Naive B cell (primary cell): ENCODE data around the gene PRCD. TPM values are rescaled to one million over a fixed set of nuclear protein-coding genes. Genes with fewer than 3 reads are reported as not detected.
"Not testable (repeated sequence)": the region's sequence is repeated elsewhere in the genome, so short reads cannot be mapped to it uniquely, and the experiment has no call there.

Experiments used
- ATAC-seq, 2 donors: fragments of 150-1000 bp; cut with Tn5 transposase; 2 replicates each; pipeline ENCODE4 v1.10.0; 2021; ENCODE audit warnings: low read depth in 2 of 2, mild to moderate bottlenecking in 2 of 2, moderate library complexity in 2 of 2
- DNase-seq: peaks from one replicate; pipeline ENCODE4 v3.0.0; 2022
- H3K27ac Mint-ChIP-seq, 6 donors: one replicate each; pipeline ENCODE4 v1.8.0; 2020 to 2022; ENCODE audit warnings: mild to moderate bottlenecking in 6 of 6, mixed read lengths in 6 of 6, moderate library complexity in 5 of 6, inconsistent platforms in 2 of 6
- H3K27me3 Mint-ChIP-seq, 3 donors: one replicate each; pipeline ENCODE4 v1.8.0; 2021 to 2022; ENCODE audit warnings: mixed read lengths in 3 of 3, mild to moderate bottlenecking in 1 of 3
- H3K36me3 Mint-ChIP-seq, 2 donors: one replicate each; pipeline ENCODE4 v1.8.0; 2020 to 2022; ENCODE audit warnings: mixed read lengths in 2 of 2, inconsistent platforms in 1 of 2, mild to moderate bottlenecking in 1 of 2
- H3K4me1 Mint-ChIP-seq, 3 donors: one replicate each; pipeline ENCODE4 v1.8.0; 2020 to 2022; ENCODE audit warnings: mixed read lengths in 3 of 3, inconsistent platforms in 1 of 3, mild to moderate bottlenecking in 1 of 3, moderate library complexity in 1 of 3
- H3K4me3 Mint-ChIP-seq, 8 donors: one replicate each; pipeline ENCODE4 v1.8.0; 2020 to 2022; ENCODE audit warnings: mild to moderate bottlenecking in 8 of 8, mixed read lengths in 8 of 8, moderate library complexity in 8 of 8, inconsistent platforms in 2 of 8
- H3K9me3 Mint-ChIP-seq, 7 donors: one replicate each; pipeline ENCODE4 v1.8.0; 2020 to 2022; ENCODE audit warnings: mixed read lengths in 7 of 7, mild to moderate bottlenecking in 5 of 7, inconsistent platforms in 2 of 7, moderate library complexity in 1 of 7
- polyA plus RNA-seq, 6 donors: library from polyadenylated mRNA; unstranded; fragments of 300-500 nt; fragmentation: Illumina TruSeq; gene quantifications; one replicate each; pipeline ENCODE4 v1.2.3, GENCODE V29; 2021; ENCODE audit warnings: low read depth in 6 of 6

PRCD gene
- polyA plus RNA-seq, 6 donors from 2014 or later = 21.6 to 54.4 (median 34.3) TPM

DNA sequence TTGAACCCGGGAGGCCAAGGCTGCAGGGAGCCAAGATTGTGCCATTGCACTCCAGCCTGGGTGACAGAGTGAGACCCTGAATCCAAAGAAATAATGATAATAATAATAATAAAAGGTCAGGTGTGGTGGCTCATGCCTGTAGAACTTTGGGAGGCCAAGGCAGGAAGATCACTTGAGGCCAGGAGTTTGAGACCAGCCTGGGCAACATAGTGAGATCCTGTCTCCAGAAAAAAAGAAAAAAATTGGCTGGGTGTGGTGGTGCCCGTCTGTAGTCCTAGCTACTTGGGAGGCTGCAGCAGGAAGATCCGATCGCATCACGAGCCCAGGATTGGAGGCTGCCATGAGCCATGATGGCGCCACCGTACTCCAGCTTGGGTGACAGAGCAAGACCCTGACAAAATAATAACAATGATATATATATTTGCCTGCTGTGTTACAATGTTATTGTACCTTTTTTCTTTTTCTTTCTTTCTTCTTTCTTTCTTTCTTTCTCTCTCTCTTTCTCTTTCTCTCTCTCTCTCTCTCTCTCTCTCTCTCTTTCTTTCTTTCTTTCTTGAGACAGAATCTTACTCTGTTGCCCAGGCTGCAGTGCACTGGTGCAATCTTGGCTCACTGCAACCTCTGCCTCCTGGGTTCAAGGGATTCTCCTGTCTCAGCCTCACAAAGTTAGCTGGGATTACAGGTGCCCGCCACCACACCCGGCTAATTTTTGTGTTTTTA, 6.0 kb upstream of the PRCD start:
- not testable (repeated sequence) for H3K4me3 Mint-ChIP-seq
- Mint-ChIP-seq H3K27me3 (peaks cover 4 to 22% (median 5%) of the 10 kb centered on the region in 3 donors), H3K27ac (peak overlapping the region in 1 of 6 donors; percentile 50)

GRCh38 chr17:76534831-76535732, 4.8 kb upstream of the PRCD start:
- Mint-ChIP-seq H3K4me3 (peak overlapping the region in 1 of 8 donors; percentile 12), H3K4me1 (peaks cover 25 to 46% (median 34%) of the 10 kb centered on the region in 3 donors), H3K9me3 (no peaks in the 10 kb centered on the region), H3K36me3 (peaks cover 0 to 3% of the 10 kb centered on the region in 2 donors), H3K27ac (peak overlapping the region in 2 of 6 donors; percentile 37 to 74), H3K27me3 (peaks cover 13 to 32% (median 14%) of the 10 kb centered on the region in 3 donors)
- DNase-seq = no peak
- ATAC-seq = no peak

More for the DNA sequence above, 6.0 kb upstream of the PRCD start:
- not testable (repeated sequence) for ATAC-seq, DNase-seq, H3K36me3 Mint-ChIP-seq, H3K9me3 Mint-ChIP-seq
- peaks cover 27 to 46% (median 31%) of the 10 kb centered on the region in 3 donors for H3K4me1 Mint-ChIP-seq

DNA sequence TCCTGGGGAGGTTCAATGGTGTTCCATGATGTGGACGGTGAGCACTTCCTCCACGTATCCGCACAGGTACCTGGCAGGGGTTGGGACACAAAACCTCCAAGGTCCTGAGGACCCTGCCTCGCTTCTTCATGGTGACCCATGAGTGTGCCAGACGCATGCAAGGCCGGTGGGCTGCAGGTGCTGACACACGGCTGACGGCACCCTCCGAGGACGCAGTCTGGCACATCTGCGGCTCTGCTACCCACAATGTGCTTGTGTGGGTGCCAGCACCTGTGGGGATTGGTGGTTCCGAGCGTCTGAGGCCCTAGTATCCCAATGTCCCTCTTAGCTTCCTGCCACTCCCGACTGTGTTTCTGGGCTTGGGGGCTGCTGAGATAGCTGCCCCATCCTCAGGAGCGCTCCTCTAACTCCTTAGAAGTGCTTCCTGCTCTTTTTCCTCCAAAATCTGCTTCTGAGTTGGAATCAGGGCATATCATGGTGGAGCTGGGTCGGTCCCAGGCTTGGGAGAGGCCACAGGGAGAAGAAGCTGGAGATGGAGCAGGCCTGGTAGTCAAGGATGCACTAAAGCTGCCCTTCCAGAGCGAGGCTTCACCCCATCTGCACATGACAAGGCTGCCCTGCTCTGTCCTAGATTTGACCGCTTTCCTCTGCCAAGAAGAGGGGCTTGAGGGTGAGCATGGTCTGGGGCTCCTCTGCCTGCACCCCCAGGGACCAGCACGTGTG, 3.9 kb upstream of the PRCD start:
- peak overlapping the region in 1 of 6 donors; percentile 74 for H3K27ac Mint-ChIP-seq
- DNase-seq (no peak), ATAC-seq (no peak)
- peaks cover 26 to 48% (median 37%) of the 10 kb centered on the region in 3 donors for H3K4me1 Mint-ChIP-seq
- no peaks in the 10 kb centered on the region for H3K9me3 Mint-ChIP-seq
- peaks cover 0 to 3% of the 10 kb centered on the region in 2 donors for H3K36me3 Mint-ChIP-seq
- peak overlapping the region in 2 of 8 donors; percentile 4 to 33 for H3K4me3 Mint-ChIP-seq
- H3K27me3 Mint-ChIP-seq = peaks cover 13 to 40% (median 14%) of the 10 kb centered on the region in 3 donors

GRCh38 chr17:76536511-76537287, 3.1 kb upstream of the PRCD start:
- H3K27me3 Mint-ChIP-seq = peaks cover 14 to 42% (median 14%) of the 10 kb centered on the region in 3 donors
- peaks cover 23 to 48% (median 36%) of the 10 kb centered on the region in 3 donors for H3K4me1 Mint-ChIP-seq
- peak overlapping the region; percentile 6 to 82 (median 67) for H3K4me3 Mint-ChIP-seq
- DNase-seq (no peak), ATAC-seq (no peak)
- H3K27ac Mint-ChIP-seq = no peak overlapping the region
- H3K36me3 Mint-ChIP-seq = peaks cover 0 to 3% of the 10 kb centered on the region in 2 donors
- no peaks in the 10 kb centered on the region for H3K9me3 Mint-ChIP-seq

- DNase-seq = no peak
- H3K27ac Mint-ChIP-seq = no peak overlapping the region
- H3K9me3 Mint-ChIP-seq = no peaks in the 10 kb centered on the region
- H3K4me1 Mint-ChIP-seq = peaks cover 19 to 42% (median 30%) of the 10 kb centered on the region in 3 donors
- peaks cover 3 to 4% of the 10 kb centered on the region in 2 donors for H3K36me3 Mint-ChIP-seq
- peak; percentile 28 to 32 for ATAC-seq
- peaks cover 18 to 46% (median 20%) of the 10 kb centered on the region in 3 donors for H3K27me3 Mint-ChIP-seq
- H3K4me3 Mint-ChIP-seq = peak overlapping the region in 7 of 8 donors; percentile 33 to 73 (median 63)
Observed at GRCh38 chr17:76537288-76537577, 2.6 kb upstream of the PRCD start.

DNA sequence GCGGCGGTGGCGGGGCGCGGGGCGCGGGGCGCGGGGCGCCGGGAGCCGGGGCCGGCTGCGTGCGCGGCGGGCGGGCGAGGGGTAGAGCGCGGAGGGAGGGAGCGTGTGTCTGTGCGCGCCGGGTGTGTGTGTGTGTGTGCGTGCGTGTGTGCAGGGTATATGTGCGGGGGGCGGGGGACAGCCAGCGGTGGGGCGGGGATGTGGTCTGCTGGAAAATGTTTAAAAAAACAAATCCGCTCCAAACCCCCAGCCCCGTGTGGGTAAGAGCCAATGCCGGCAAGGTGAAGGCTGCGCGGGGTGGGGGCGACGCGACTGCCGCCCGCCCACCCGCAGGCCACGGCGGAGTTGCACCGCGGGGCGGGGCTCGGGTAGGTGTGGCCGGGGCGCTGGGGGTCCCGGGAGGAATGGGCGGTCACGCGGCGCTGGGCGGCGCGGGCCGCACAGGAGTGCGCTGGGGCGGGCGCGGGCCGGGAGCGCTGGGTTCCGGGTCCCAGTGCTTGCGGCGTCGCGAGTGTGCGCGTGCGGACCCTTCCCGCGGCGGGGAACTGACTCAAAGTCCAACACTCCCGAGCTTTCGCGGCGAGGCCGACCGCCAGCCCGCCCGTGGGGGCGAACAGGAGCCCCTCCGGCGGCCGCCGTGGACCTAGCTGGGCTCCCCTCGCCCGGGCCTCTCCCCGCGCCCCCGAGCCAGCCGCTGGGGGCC, 2.1 kb upstream of the PRCD start, which contains the start of gene CYGB:
CYGB (minus strand) TSS at position 132 of the 703 bp plus-strand sequence. CDS start 167 bp downstream, outside the sequence.
- no peak for DNase-seq

GRCh38 chr17:76538281-76538931, 1.4 kb upstream of the PRCD start:
- peaks cover 18 to 54% (median 27%) of the 10 kb centered on the region in 3 donors for H3K27me3 Mint-ChIP-seq

More for the DNA sequence above, 2.1 kb upstream of the PRCD start, which contains the start of gene CYGB:
- Mint-ChIP-seq H3K4me1 (peaks cover 19 to 42% (median 29%) of the 10 kb centered on the region in 3 donors), H3K4me3 (peak within 1 kb of the TSS; percentile 71 to 87 (median 75)), H3K36me3 (peaks cover 3 to 9% of the 10 kb centered on the region in 2 donors), H3K27me3 (peaks cover 18 to 51% (median 25%) of the 10 kb centered on the region in 3 donors), H3K9me3 (no peaks in the 10 kb centered on the region), H3K27ac (peak within 1 kb of the TSS in 2 of 6 donors; percentile 47 to 75)
- peak; percentile 68 to 70 for ATAC-seq

DNA sequence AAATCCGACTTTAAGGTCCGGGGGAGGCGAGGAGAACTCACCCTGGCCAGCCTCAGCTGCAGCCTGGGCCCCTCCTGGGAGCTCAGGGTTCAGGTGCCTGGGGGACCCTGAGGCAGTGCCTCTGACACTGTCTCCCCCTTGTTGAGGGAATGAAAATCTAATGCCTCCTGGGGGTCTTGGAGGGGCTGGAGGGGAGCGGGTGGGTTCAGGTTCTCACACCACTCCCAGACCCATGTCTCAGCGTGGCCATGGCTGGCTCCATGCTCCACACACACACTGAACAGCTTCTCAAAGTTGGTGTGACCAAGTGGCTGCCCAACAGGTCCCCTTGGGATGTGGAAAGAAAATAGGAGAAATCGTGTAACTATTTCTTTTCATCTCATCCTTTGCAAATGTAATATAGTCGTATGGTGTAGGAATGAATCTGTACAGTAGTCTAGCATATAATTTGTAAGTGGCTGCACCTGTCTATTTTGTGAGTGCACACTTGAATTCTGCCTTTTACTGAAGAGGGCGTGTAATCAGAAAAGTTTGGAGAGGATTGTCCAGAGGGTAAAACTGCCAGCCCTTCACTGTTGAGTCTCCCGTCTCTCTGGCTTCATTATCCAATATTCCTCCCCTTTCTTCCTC, 788 bp upstream of the PRCD start:
- H3K4me3 Mint-ChIP-seq = peak overlapping the region; percentile 71 to 87 (median 75)
- H3K27me3 Mint-ChIP-seq = peaks cover 23 to 58% (median 31%) of the 10 kb centered on the region in 3 donors
- peaks cover 19 to 42% (median 30%) of the 10 kb centered on the region in 3 donors for H3K4me1 Mint-ChIP-seq
- peaks cover 3 to 12% of the 10 kb centered on the region in 2 donors for H3K36me3 Mint-ChIP-seq
- ATAC-seq (no peak), DNase-seq (no peak)
- H3K27ac Mint-ChIP-seq = peak overlapping the region in 3 of 6 donors; percentile 47 to 75 (median 57)
- H3K9me3 Mint-ChIP-seq = no peaks in the 10 kb centered on the region

More at GRCh38 chr17:76538281-76538931, 1.4 kb upstream of the PRCD start:
- peaks cover 19 to 42% (median 29%) of the 10 kb centered on the region in 3 donors for H3K4me1 Mint-ChIP-seq
- H3K27ac Mint-ChIP-seq = peak overlapping the region in 2 of 6 donors; percentile 47 to 75
- DNase-seq = no peak
- no peak for ATAC-seq
- peaks cover 3 to 12% of the 10 kb centered on the region in 2 donors for H3K36me3 Mint-ChIP-seq
- H3K9me3 Mint-ChIP-seq = no peaks in the 10 kb centered on the region
- H3K4me3 Mint-ChIP-seq = peak overlapping the region; percentile 71 to 87 (median 75)

DNA sequence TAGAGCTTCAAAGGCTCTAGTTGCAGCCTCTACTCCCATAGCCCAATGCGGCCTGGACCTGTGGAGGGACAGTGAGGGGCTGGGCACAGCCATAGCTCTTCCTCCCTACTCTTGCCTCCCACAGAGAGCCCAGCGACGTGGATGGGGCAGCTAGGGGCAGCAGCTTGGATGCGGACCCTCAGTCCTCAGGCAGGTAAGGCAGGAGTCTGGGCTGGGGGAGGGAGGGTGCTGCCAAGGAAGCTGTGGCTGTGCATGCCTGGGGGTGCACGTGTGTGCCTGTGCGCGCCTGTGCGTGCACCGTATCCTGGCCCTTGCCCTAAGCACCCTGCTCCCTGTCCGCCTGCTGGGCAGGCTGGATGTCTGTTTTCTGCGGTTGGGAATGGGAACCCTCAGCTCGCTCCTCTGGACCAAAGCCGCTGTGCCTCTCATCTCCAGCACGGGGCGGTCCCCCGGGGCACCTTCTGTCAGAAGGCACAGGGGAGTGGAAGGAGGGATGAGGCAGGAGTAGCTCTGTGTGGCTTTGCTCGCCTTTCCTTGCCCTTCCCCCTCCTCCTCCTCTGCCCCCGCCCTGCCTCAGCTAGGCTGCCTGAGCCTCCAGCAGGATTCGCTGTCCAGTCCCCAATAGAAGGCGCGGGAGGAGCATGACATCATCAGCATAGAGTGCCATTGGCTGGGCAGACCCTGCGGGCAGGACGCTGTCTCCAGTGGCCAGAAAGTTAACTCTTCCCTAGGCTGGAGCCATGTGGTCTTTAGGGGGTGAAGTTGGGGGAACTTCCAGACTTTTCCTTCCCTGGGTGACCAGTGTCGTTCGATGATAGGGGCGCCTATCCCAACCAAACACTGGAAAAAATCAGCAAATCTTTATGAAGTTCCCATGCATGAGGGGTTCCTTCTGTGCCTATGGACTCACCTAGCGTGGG, 797 bp downstream of the PRCD start:
- Mint-ChIP-seq H3K4me3 (peak overlapping the region in 2 of 8 donors; percentile 25 to 65), H3K4me1 (peaks cover 19 to 33% (median 23%) of the 10 kb centered on the region in 3 donors), H3K9me3 (no peaks in the 10 kb centered on the region), H3K27me3 (peaks cover 24 to 60% (median 32%) of the 10 kb centered on the region in 3 donors), H3K27ac (no peak overlapping the region), H3K36me3 (peaks cover 3 to 12% of the 10 kb centered on the region in 2 donors)
- ATAC-seq = peak; percentile 41 to 42
- peak; percentile 24 for DNase-seq
